GM12878 (cell line): ENCODE measurements around the gene USP34. TPM values are rescaled to one million over a fixed set of nuclear protein-coding genes. Genes with fewer than 3 reads are reported as not detected.

Experiments
- ATAC-seq: fragments of 200-7000 bp; cut with Tn5 transposase; 3 replicates; pipeline ENCODE4 v1.9.1; 2020; ENCODE audit warnings: mild to moderate bottlenecking, moderate library complexity
- BruUV-seq: library from RNA; stranded (reverse); fragments of 400-500 nt; replicated peaks from 2 replicates; lab custom pipeline; 2021; lab: Mats Ljungman, UMichigan
- CTCF ChIA-PET: fragments of 300-600 bp; sonication (Branson Sonifier 250); formaldehyde crosslinking; extraction: SDS; loops from one replicate; lab custom pipeline; 2021; ENCODE audit warnings: inconsistent platforms; lab: Yijun Ruan, JAX
- POLR2A ChIA-PET: fragments of 350-600 bp; formaldehyde crosslinking; extraction: SDS; loops from one replicate; lab custom pipeline; 2021; ENCODE audit warnings: inconsistent platforms; lab: Charles Lee
- RAD21 ChIA-PET: fragments of 300-600 bp; sonication (Branson Sonifier 250); formaldehyde crosslinking; loops from one replicate; lab custom pipeline; 2023; ENCODE audit warnings: antibody characterized with exemption; ENCODE audit not compliant: unreplicated experiment; lab: Charles Lee
- SMC1A ChIA-PET: fragments of 300-600 bp; sonication (Branson Sonifier 250); formaldehyde crosslinking; loops from one replicate; lab custom pipeline; 2023; ENCODE audit not compliant: unreplicated experiment, uncharacterized antibody; lab: Charles Lee
- DNase-seq: peaks from one replicate; pipeline ENCODE4 v3.0.0-alpha.2; 2011; ENCODE audit warnings: low read depth, low spot score
- FAIRE-seq: peaks from 3 replicates; lab custom pipeline; 2011; peaks lifted over from hg19 to GRCh38; lab: Jason Lieb, UNC
- H2AFZ ChIP-seq: 2 replicates; pipeline ENCODE4 v1.6.0; 2011; ENCODE audit warnings: low read depth, low read length, control low read depth; ENCODE audit not compliant: control insufficient read depth
- H3K27ac ChIP-seq: 2 replicates; pipeline ENCODE4 v1.5.1; 2011; ENCODE audit warnings: control low read depth; ENCODE audit not compliant: control insufficient read depth, insufficient read depth
- H3K27me3 ChIP-seq, 2 experiments: replicated peaks in 1 of 2; 2 replicates each; pipeline versions ENCODE4 v1.6.0 to v1.6.1; 2011; ENCODE audit warnings: low read length in 1 of 2; ENCODE audit not compliant: control insufficient read depth in 2 of 2, insufficient read depth in 2 of 2
- H3K36me3 ChIP-seq, 2 experiments: 2 replicates each; pipeline ENCODE4 v1.5.1; 2011; ENCODE audit warnings: low read length in 1 of 2; ENCODE audit not compliant: control insufficient read depth in 2 of 2, insufficient read depth in 2 of 2
- H3K4me1 ChIP-seq: 2 replicates; pipeline ENCODE4 v1.6.1; 2011; ENCODE audit warnings: mild to moderate bottlenecking, low read length, moderate library complexity, mixed read lengths; ENCODE audit not compliant: control insufficient read depth, insufficient read depth
- H3K4me2 ChIP-seq: 2 replicates; pipeline ENCODE4 v1.6.0; 2011; ENCODE audit warnings: control low read depth; ENCODE audit not compliant: control insufficient read depth, insufficient read depth
- H3K4me3 ChIP-seq: fragments of 200-600 bp; sonication (generic); 2 replicates; pipeline ENCODE4 v1.5.1; 2016
- H3K79me2 ChIP-seq: 2 replicates; pipeline ENCODE4 v1.6.0; 2011; ENCODE audit warnings: low read length; ENCODE audit not compliant: control insufficient read depth, insufficient read depth
- H3K9ac ChIP-seq: 2 replicates; pipeline ENCODE4 v1.8.0; 2011; ENCODE audit warnings: low read length, control low read depth, mixed read lengths; ENCODE audit not compliant: control insufficient read depth, insufficient read depth
- H3K9me3 ChIP-seq: replicated peaks from 3 replicates; pipeline ENCODE4 v1.5.1; 2011; ENCODE audit warnings: mild to moderate bottlenecking, low read length; ENCODE audit not compliant: control insufficient read depth, insufficient read depth
- H4K20me1 ChIP-seq: 2 replicates; pipeline ENCODE4 v1.6.0; 2011; ENCODE audit not compliant: control insufficient read depth, insufficient read depth
- CBX3 ChIP-seq: fragments of 200-600 bp; sonication (generic); IDR thresholded peaks from 2 replicates; pipeline ENCODE4 v1.6.1; 2016; ENCODE audit warnings: low read depth, borderline replicate concordance
- CBX5 ChIP-seq: sonication (generic); IDR thresholded peaks from 2 replicates; pipeline ENCODE4 v1.6.1; 2016; ENCODE audit warnings: low read depth, moderate library complexity, mild to moderate bottlenecking, inconsistent platforms
- CHD2 ChIP-seq: IDR thresholded peaks from 2 replicates; pipeline ENCODE4 v1.6.1; 2011; ENCODE audit warnings: low read depth, low read length, improper control_type of control experiment, borderline replicate concordance
- DPF2 ChIP-seq: fragments of 450-650 bp; IDR thresholded peaks from 2 replicates; pipeline ENCODE4 v1.6.1; 2017; ENCODE audit warnings: mild to moderate bottlenecking
- E4F1 ChIP-seq: fragments of 450-650 bp; IDR thresholded peaks from 2 replicates; pipeline ENCODE4 v1.6.1; 2018; ENCODE audit warnings: borderline replicate concordance, mild to moderate bottlenecking; ENCODE audit not compliant: partially characterized antibody
- FOXK2 ChIP-seq: fragments of 450-650 bp; IDR thresholded peaks from 2 replicates; pipeline ENCODE4 v1.6.1; 2017; ENCODE audit warnings: mild to moderate bottlenecking, moderate library complexity
- HCFC1 ChIP-seq: fragments of 150-350 bp; IDR thresholded peaks from 2 replicates; pipeline ENCODE4 v1.6.1; 2014; ENCODE audit warnings: low read length
- HDAC2 ChIP-seq: fragments of 200-600 bp; sonication (generic); IDR thresholded peaks from 2 replicates; pipeline ENCODE4 v1.6.1; 2017
- HDAC6 ChIP-seq: fragments of 200-600 bp; sonication (generic); IDR thresholded peaks from one replicate; pipeline ENCODE4 v1.8.0; 2017; ENCODE audit warnings: antibody characterized with exemption; ENCODE audit not compliant: unreplicated experiment
- HDGF ChIP-seq: fragments of 450-650 bp; IDR thresholded peaks from 2 replicates; pipeline ENCODE4 v1.6.1; 2016; ENCODE audit warnings: antibody characterized with exemption
- HSF1 ChIP-seq: fragments of 150-350 bp; IDR thresholded peaks from 2 replicates; pipeline ENCODE4 v1.6.1; 2014; ENCODE audit warnings: mild to moderate bottlenecking, low read depth, low read length
- IKZF1 ChIP-seq: fragments of 450-650 bp; conservative IDR thresholded peaks from 2 replicates; pipeline ENCODE4 v1.6.1; 2017; ENCODE audit warnings: antibody characterized with exemption, mild to moderate bottlenecking
- IKZF2 ChIP-seq, 2 experiments: fragments of 450-650 bp; IDR thresholded peaks; 2 replicates each; pipeline ENCODE4 v1.6.1; 2017; ENCODE audit warnings: mild to moderate bottlenecking in 2 of 2, moderate library complexity in 2 of 2
- NFYA ChIP-seq: IDR thresholded peaks from 2 replicates; pipeline ENCODE4 v1.6.1; 2011; ENCODE audit warnings: low read depth, mild to moderate bottlenecking, low read length, improper control_type of control experiment, borderline replicate concordance
- PAX5 ChIP-seq: IDR thresholded peaks from 2 replicates; pipeline ENCODE4 v1.6.1; 2011; ENCODE audit warnings: low read depth, low read length, borderline replicate concordance
- SPI1 ChIP-seq: IDR thresholded peaks from 2 replicates; pipeline ENCODE4 v1.6.1; 2011; ENCODE audit warnings: low read depth, mild to moderate bottlenecking, low read length, moderate library complexity, borderline replicate concordance; ENCODE audit not compliant: insufficient read depth
- ZNF217 ChIP-seq: fragments of 450-650 bp; IDR thresholded peaks from 2 replicates; pipeline ENCODE4 v1.6.1; 2017; ENCODE audit warnings: antibody characterized with exemption, mild to moderate bottlenecking
- ZNF622 ChIP-seq: fragments of 450-650 bp; IDR thresholded peaks from 2 replicates; pipeline ENCODE4 v1.6.1; 2017; ENCODE audit warnings: mild to moderate bottlenecking, inconsistent platforms
- ZZZ3 ChIP-seq: IDR thresholded peaks from 2 replicates; pipeline ENCODE4 v1.6.1; 2011; ENCODE audit warnings: low read depth; ENCODE audit not compliant: control insufficient read depth, insufficient read length
- WGBS: methylation state at CpG from one replicate; pipeline ENCODE4 v1.1.6; 2016; ENCODE audit warnings: low lambda C conversion rate; ENCODE audit not compliant: insufficient replicate concordance, insufficient coverage; ENCODE audit errors: missing lambda C conversion rate; 5-methylcytosine and 5-hydroxymethylcytosine counted together
- in situ Hi-C: fragments of 300-500 bp; cut with MboI; formaldehyde crosslinking; loops from 9 replicates; pipeline ENCODE4 v1.14.3; 2018; ENCODE audit warnings: mixed read lengths
- intact Hi-C: fragments of 100-400 bp; cut with micrococcal nuclease; formaldehyde crosslinking; loops from one replicate; pipeline ENCODE4 v1.14.2; 2022; ENCODE audit not compliant: unreplicated experiment
- polyA plus RNA-seq, 11 experiments: library from polyadenylated mRNA; depleted of rRNA in 4 of 11; unstranded in 6 of 11; stranded (reverse) in 5 of 11; fragments of >200 nt; fragmentation: Nextera tagmentation in 4 of 11; fragmentation: Illumina TruSeq in 1 of 11; extraction: Ambion mirVana in 4 of 11; extraction: Trizol in 1 of 11; gene quantifications; 1 replicate in 1 of 11; 2 replicates in 10 of 11; pipeline versions ENCODE4 v1.2.1 to v1.2.3, GENCODE V29; 2011 to 2016; ENCODE audit warnings: inconsistent platforms in 2 of 11, missing spikeins in 2 of 11, low read depth in 1 of 11
- total RNA-seq, 4 experiments: library from RNA; depleted of rRNA in 3 of 4; stranded (reverse); fragments of >200 nt in 3 of 4; fragmentation: Illumina TruSeq in 1 of 4; extraction: Trizol in 1 of 4; gene quantifications; 2 replicates each; pipeline versions ENCODE4 v1.2.1 to v1.2.3, GENCODE V29; 2013 to 2021

The USP34 gene
- total and polyA plus RNA-seq, 10 of the 15 experiments (the other 5 are each of a cell fraction or from before 2014, with no cell fraction given) = 26.2 to 106 (median 62.1) TPM

DNA sequence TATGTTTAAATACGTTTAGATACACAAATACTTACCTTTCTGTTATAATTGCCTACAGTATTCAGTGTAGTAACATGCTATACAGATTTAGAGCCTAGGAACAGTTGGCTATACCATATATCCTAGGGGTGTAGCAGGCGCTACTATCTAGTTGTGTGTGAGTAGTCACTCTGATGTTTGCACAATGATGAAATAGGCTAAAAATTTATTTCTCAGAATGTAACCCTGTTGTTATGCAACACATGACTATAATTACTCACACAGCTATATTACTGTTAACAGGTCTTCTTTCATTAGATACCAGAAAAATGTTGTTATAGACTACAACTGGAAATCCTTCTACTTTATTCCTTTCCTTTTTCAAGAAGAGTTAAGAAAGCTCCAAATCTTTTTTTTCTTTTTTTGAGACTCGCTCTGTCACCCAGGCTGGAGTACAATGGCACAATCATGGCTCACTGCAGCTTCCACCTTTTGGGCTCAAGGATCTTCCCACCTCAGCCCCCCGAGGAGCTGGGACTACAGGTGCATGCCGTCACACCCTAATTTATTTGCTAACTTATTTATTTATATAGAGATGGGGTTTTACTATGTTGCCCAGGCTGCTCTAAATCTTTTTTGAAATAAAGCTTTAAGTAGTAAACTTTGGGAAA is 260.4 kb downstream of the USP34 start:
- in situ Hi-C loops = no loop called here
- no peak overlapping the region for H3K9ac ChIP-seq
- H3K4me1 ChIP-seq = no peaks in the 10 kb centered on the region
- no peak overlapping the region for H3K4me2 ChIP-seq
- ChIA-PET CTCF (interaction anchor here (0.9 to 1.3 kb wide), 3 partner anchors 17 to 89 kb away, joined by 3 to 4 read pairs (median 3); no protein-coding TSS in a partner anchor), SMC1A (interaction anchor here (1.1 to 1.9 kb wide), 5 partner anchors 8 to 59 kb away, joined by 3 to 5 read pairs (median 3); no protein-coding TSS in a partner anchor), RAD21 (interaction anchor here (1.6 kb wide), 1 partner anchor 448 kb away, joined by 4 read pairs; no protein-coding TSS in a partner anchor)
- no peak for DNase-seq
- intact Hi-C loops = no loop called here
- H3K9me3 ChIP-seq = no peaks in the 10 kb centered on the region
- no peak for FAIRE-seq
- no peaks in the 10 kb centered on the region for H3K79me2 ChIP-seq
- no peak overlapping the region for H3K27ac ChIP-seq
- 97% methylated on average over 5 of the region's 5 CpGs for WGBS
- no peak overlapping the region for H3K4me3 ChIP-seq
- H2AFZ ChIP-seq = no peak overlapping the region
- H4K20me1 ChIP-seq = no peaks in the 10 kb centered on the region
- peaks cover 3 to 17% of the 10 kb centered on the region in 2 experiments for H3K36me3 ChIP-seq
- no peak for TF ChIP-seq DPF2
- no peak for TF ChIP-seq HDAC6
- TF ChIP-seq IKZF2 (IDR thresholded peaks at IDR 0.05) = no peak
- no peak for TF ChIP-seq FOXK2
- TF ChIP-seq HDGF = no peak
- TF ChIP-seq CBX5 = no peak
- TF ChIP-seq HSF1 = no peak
- no peak for TF ChIP-seq ZZZ3
- TF ChIP-seq NFYA = no peak
- TF ChIP-seq CBX3 = no peak
- TF ChIP-seq IKZF1 = no peak
- no peak for TF ChIP-seq ZNF622
- TF ChIP-seq ZNF217 = no peak
- TF ChIP-seq PAX5 = no peak
- TF ChIP-seq HDAC2 = no peak
- TF ChIP-seq E4F1 = no peak
- TF ChIP-seq CHD2 = no peak
- TF ChIP-seq SPI1 = no peak
- TF ChIP-seq HCFC1 = no peak
- TF ChIP-seq, all 136 proteins: peak for 0
- H3K27me3 ChIP-seq = no peaks in the 10 kb centered on the region
- BruUV-seq = no TSS peak
- no peak for ATAC-seq
- POLR2A ChIA-PET = no interaction called here
